Parietal lobe (tissue), 2 donors: ENCODE measurements around the gene SPDYE11. TPM values are rescaled to one million over a fixed set of nuclear protein-coding genes. Genes with fewer than 3 reads are reported as not detected.

Experiments
- small RNA-seq: library from RNA; depleted of rRNA; stranded (forward); fragments of <200 nt; gene quantifications from one replicate; pipeline ENCODE3, GENCODE V24; 2014; ENCODE audit warnings: low replicate concordance
- total RNA-seq: library from RNA; depleted of rRNA; stranded (reverse); fragments of >200 nt; gene quantifications from one replicate; pipeline ENCODE4 v1.2.3, GENCODE V29; 2014

Gene SPDYE11, protein sequence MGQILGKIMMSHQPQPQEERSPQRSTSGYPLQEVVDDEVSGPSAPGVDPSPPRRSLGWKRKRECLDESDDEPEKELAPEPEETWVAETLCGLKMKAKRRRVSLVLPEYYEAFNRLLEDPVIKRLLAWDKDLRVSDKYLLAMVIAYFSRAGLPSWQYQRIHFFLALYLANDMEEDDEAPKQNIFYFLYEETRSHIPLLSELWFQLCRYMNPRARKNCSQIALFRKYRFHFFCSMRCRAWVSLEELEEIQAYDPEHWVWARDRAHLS
- total RNA-seq = not detected

GRCh38 chr7:73057811-73058210, at the start of gene SPDYE11:
Gene SPDYE11 (minus strand): TSS chr7:73057911. CDS start chr7:73056111, 1,800 bp downstream.

GRCh38 chr7:73085938-73086337, 28.2 kb upstream of the SPDYE11 start, which contains the start of gene SPDYE9:
Gene SPDYE9 (minus strand): TSS chr7:73086038. CDS start chr7:73084238, 1,800 bp downstream.

DNA sequence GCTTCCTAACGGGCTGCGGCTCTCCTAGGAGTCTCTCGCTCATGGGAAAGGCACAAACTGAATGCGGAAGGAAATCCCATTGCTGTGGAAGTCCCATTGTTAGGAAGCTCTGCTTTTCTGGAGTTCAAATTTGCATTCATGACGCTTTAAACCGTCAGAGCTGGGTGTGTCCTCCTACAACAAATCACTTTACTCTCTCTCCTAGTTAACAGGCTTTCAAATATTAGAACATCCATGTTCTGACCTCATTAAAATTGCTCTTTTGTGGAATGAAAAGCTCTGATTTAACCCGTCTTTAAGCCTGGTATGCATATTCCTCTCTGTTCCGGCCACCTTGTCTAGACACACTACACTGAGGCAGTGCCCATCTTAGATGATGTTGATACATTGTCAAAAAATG, 28.0 kb downstream of the SPDYE11 start, which contains the start of gene SPDYE8:
SPDYE8 (minus strand) TSS at position 101 of the 400 bp plus-strand sequence. CDS start 1,800 bp downstream, outside the sequence.

Small RNA genes within 50 kb of the gene (small RNA-seq; reads per million reads assigned to genes)
- not detected for gene RF00019

Other genes starting within 250 kb of the SPDYE11 start
- 5.3 TPM for gene TYW1B, start 229.7 kb downstream of the SPDYE11 start, total RNA-seq
- 10.6 TPM for gene POM121, start 132.8 kb downstream of the SPDYE11 start, total RNA-seq
- not detected for gene TRIM74, start 88.4 kb downstream of the SPDYE11 start, total RNA-seq
- gene SPDYE8, start 28.1 kb downstream of the SPDYE11 start, total RNA-seq = not detected
- gene SPDYE9, start 28.1 kb upstream of the SPDYE11 start, total RNA-seq = not detected